ENCODE results near the gene CD248. TPM values are rescaled to one million over a fixed set of nuclear protein-coding genes. Genes with fewer than 3 reads are reported as not detected.

The CD248 gene
- polyA plus RNA-seq, 2 of the 4 experiments (the other 2 are of a cell fraction) = 0.03 TPM; not detected in 1

DNA sequence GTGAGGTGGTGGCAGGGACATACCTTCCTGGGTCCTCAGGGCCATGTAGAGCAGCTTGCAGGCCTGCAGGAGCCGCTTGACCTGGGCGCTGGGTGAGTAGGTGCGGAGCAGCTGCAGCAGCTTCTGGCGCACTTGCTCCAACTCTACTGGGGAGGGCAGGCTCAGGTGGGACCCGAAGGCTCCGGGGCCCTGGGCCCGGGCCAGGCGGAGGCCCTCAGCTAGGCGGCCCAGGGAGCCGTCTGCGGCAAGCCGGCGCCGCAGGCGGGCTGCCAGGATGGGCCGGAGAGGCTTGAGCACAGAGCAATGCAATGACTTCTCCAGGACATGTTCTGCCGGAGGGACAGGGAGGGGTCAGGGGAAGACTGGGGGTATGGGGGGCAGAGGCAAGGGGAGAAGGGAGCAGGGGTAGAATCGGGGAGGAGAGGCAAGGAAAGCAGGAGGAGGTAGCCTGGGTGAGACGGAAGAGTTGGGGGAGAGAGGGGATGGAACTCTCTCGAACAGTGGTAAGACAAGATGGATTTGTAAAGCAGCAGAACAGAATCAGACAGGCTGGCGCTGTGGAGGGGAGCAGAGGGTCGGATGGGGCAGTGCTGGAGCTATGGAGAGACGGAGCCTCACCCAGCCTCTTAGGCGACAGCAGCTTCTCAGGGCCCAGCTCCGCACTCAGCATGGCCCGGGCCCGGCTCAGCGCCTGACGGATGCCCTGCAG lies 17.2 kb upstream of the CD248 start:
- ATAC-seq = no peak
- Histone ChIP-seq H3K4me1 (peaks cover 26% of the 10 kb centered on the region), H3K4me3 (no peak overlapping the region), H3K9me3 (no peaks in the 10 kb centered on the region), H3K27ac (no peak overlapping the region), H3K4me2 (no peak overlapping the region)
- DNase-seq (ENCODE audit: low read depth in 1 of 2, low spot score in 1 of 2) = no peak
- TF ChIP-seq, protein P1, sequence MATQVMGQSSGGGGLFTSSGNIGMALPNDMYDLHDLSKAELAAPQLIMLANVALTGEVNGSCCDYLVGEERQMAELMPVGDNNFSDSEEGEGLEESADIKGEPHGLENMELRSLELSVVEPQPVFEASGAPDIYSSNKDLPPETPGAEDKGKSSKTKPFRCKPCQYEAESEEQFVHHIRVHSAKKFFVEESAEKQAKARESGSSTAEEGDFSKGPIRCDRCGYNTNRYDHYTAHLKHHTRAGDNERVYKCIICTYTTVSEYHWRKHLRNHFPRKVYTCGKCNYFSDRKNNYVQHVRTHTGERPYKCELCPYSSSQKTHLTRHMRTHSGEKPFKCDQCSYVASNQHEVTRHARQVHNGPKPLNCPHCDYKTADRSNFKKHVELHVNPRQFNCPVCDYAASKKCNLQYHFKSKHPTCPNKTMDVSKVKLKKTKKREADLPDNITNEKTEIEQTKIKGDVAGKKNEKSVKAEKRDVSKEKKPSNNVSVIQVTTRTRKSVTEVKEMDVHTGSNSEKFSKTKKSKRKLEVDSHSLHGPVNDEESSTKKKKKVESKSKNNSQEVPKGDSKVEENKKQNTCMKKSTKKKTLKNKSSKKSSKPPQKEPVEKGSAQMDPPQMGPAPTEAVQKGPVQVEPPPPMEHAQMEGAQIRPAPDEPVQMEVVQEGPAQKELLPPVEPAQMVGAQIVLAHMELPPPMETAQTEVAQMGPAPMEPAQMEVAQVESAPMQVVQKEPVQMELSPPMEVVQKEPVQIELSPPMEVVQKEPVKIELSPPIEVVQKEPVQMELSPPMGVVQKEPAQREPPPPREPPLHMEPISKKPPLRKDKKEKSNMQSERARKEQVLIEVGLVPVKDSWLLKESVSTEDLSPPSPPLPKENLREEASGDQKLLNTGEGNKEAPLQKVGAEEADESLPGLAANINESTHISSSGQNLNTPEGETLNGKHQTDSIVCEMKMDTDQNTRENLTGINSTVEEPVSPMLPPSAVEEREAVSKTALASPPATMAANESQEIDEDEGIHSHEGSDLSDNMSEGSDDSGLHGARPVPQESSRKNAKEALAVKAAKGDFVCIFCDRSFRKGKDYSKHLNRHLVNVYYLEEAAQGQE (IDR thresholded peaks at IDR 0.05) = no peak
- no peak for TF ChIP-seq ZFP36 (IDR thresholded peaks at IDR 0.05; ENCODE audit: borderline replicate concordance, partially characterized antibody)
- no peak for TF ChIP-seq HOXA7 (CRISPR knock-in tag; IDR thresholded peaks at IDR 0.05)
- TF ChIP-seq, protein P2, sequence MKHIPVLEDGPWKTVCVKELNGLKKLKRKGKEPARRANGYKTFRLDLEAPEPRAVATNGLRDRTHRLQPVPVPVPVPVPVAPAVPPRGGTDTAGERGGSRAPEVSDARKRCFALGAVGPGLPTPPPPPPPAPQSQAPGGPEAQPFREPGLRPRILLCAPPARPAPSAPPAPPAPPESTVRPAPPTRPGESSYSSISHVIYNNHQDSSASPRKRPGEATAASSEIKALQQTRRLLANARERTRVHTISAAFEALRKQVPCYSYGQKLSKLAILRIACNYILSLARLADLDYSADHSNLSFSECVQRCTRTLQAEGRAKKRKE (CRISPR knock-in tag; IDR thresholded peaks at IDR 0.05; ENCODE audit: low read depth) = no peak
- TF ChIP-seq, protein P3, sequence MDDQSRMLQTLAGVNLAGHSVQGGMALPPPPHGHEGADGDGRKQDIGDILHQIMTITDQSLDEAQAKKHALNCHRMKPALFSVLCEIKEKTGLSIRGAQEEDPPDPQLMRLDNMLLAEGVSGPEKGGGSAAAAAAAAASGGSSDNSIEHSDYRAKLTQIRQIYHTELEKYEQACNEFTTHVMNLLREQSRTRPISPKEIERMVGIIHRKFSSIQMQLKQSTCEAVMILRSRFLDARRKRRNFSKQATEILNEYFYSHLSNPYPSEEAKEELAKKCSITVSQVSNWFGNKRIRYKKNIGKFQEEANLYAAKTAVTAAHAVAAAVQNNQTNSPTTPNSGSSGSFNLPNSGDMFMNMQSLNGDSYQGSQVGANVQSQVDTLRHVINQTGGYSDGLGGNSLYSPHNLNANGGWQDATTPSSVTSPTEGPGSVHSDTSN (IDR thresholded peaks at IDR 0.05) = no peak
- no peak for TF ChIP-seq RNF2 (IDR thresholded peaks at IDR 0.05; ENCODE audit: borderline replicate concordance, low read depth)
- TF ChIP-seq HOXB13 (CRISPR knock-in tag; IDR thresholded peaks at IDR 0.05; ENCODE audit: low read depth) = no peak
- TF ChIP-seq RFX5 (IDR thresholded peaks at IDR 0.05) = no peak
- TF ChIP-seq KDM5A (IDR thresholded peaks at IDR 0.05) = no peak
- no peak for TF ChIP-seq CHD2 (IDR thresholded peaks at IDR 0.05; ENCODE audit: low read length, partially characterized antibody)
- TF ChIP-seq, protein P4, sequence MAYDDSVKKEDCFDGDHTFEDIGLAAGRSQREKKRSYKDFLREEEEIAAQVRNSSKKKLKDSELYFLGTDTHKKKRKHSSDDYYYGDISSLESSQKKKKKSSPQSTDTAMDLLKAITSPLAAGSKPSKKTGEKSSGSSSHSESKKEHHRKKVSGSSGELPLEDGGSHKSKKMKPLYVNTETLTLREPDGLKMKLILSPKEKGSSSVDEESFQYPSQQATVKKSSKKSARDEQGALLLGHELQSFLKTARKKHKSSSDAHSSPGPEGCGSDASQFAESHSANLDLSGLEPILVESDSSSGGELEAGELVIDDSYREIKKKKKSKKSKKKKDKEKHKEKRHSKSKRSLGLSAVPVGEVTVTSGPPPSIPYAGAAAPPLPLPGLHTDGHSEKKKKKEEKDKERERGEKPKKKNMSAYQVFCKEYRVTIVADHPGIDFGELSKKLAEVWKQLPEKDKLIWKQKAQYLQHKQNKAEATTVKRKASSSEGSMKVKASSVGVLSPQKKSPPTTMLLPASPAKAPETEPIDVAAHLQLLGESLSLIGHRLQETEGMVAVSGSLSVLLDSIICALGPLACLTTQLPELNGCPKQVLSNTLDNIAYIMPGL (CRISPR knock-in tag; IDR thresholded peaks at IDR 0.05; ENCODE audit: borderline replicate concordance) = no peak
- no peak for TF ChIP-seq KDM1A (IDR thresholded peaks at IDR 0.05; ENCODE audit: low read depth)
- FAIRE-seq = no peak
- ChIA-PET CTCF (interaction anchor here (0.6 to 8.7 kb wide), 8 partner anchors 12 to 315 kb away, joined by 3 to 247 read pairs (median 4); partner anchors contain the start of genes B4GAT1, BRMS1 and CD248), POLR2A (interaction anchor here (3.5 kb wide), 1 partner anchor 22 kb away, joined by 42 read pairs; no protein-coding TSS in a partner anchor)
- WGBS (ENCODE audit: missing lambda C conversion rate) = 91% methylated on average over 21 of the region's 29 CpGs

DNA sequence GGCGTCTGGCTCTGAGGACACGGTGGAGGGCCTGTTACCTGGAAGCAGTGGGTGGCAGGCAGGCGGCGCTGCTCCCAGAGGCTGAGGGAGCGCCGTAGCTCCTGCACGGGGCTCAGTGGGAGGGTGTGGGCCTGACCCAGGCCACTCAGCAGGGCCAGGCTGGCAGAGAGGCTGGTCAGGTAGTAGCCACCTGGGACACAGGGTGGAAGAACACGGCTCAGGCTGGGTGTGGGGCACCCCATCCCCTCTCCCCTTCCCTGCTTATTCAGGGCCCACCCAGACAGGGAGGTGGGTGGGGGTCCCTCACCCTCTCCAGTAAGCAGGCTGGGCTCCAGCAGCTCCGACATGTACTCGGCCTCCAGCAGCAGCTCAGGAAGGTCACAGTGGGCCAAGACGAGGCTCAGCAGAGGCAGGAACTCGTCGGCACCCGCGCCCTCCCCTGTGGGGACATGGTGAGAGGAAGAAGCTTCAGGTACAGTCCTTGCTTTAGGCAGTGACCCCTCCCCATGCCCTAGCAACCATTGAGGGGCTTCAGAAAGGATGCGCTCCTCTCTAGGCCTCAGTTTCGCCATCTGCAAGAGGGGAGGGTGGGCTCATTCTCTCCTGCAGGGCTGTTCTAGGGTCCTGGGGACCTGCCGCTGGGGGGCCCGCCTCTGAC lies 16.5 kb upstream of the CD248 start:
- no peak for DNase-seq (ENCODE audit: low read depth in 1 of 2, low spot score in 1 of 2)
- ChIA-PET CTCF (interaction anchor here (0.7 to 8.7 kb wide), 4 partner anchors 13 to 57 kb away, joined by 3 to 247 read pairs (median 20); partner anchors contain the start of genes B4GAT1, BRMS1 and CD248), POLR2A (interaction anchor here (3.5 kb wide), 1 partner anchor 21 kb away, joined by 42 read pairs; no protein-coding TSS in a partner anchor)
- ATAC-seq = no peak
- 88% methylated on average over 16 of the region's 19 CpGs for WGBS (ENCODE audit: missing lambda C conversion rate)
- peaks cover 30% of the 10 kb centered on the region for H3K4me1 ChIP-seq
- no peak overlapping the region for H3K27ac ChIP-seq
- TF ChIP-seq RARB (CRISPR knock-in tag; IDR thresholded peaks at IDR 0.05) (no peak), NFE2L2 (conservative IDR thresholded peaks at IDR 0.05; ENCODE audit: low read length) (no peak), ZSCAN20 (CRISPR knock-in tag; IDR thresholded peaks at IDR 0.05) (no peak), KDM5A (IDR thresholded peaks at IDR 0.05) (no peak), NR3C1 (IDR thresholded peaks at IDR 0.05) (no peak), POLR2A (IDR thresholded peaks at IDR 0.05; ENCODE audit: low read length) (no peak), EHMT2 (IDR thresholded peaks at IDR 0.05; ENCODE audit: low read depth) (no peak), CEBPB (IDR thresholded peaks at IDR 0.05) (no peak), ZC3H11A (IDR thresholded peaks at IDR 0.05) (no peak), CHD2 (IDR thresholded peaks at IDR 0.05; ENCODE audit: low read length, partially characterized antibody) (no peak), ZNF302 (CRISPR knock-in tag; IDR thresholded peaks at IDR 0.05) (no peak), MAFK (IDR thresholded peaks at IDR 0.05; ENCODE audit: partially characterized antibody) (no peak), RNF2 (IDR thresholded peaks at IDR 0.05; ENCODE audit: borderline replicate concordance, low read depth) (no peak)
- TF ChIP-seq, protein P5, sequence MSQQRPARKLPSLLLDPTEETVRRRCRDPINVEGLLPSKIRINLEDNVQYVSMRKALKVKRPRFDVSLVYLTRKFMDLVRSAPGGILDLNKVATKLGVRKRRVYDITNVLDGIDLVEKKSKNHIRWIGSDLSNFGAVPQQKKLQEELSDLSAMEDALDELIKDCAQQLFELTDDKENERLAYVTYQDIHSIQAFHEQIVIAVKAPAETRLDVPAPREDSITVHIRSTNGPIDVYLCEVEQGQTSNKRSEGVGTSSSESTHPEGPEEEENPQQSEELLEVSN (IDR thresholded peaks at IDR 0.05; ENCODE audit: borderline replicate concordance, low read depth) = no peak
- TF ChIP-seq, protein P6, sequence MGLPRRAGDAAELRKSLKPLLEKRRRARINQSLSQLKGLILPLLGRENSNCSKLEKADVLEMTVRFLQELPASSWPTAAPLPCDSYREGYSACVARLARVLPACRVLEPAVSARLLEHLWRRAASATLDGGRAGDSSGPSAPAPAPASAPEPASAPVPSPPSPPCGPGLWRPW (IDR thresholded peaks at IDR 0.05) = no peak
- H3K4me2 ChIP-seq = no peak overlapping the region
- H3K9me3 ChIP-seq = no peaks in the 10 kb centered on the region
- no peak overlapping the region for H3K4me3 ChIP-seq
- no peak for FAIRE-seq
